ENCODE data around the gene NR3C2. TPM values are rescaled to one million over a fixed set of nuclear protein-coding genes. Genes with fewer than 3 reads are reported as not detected.

NR3C2 gene
- polyA plus RNA-seq, 1 experiment = 0.14 TPM

DNA sequence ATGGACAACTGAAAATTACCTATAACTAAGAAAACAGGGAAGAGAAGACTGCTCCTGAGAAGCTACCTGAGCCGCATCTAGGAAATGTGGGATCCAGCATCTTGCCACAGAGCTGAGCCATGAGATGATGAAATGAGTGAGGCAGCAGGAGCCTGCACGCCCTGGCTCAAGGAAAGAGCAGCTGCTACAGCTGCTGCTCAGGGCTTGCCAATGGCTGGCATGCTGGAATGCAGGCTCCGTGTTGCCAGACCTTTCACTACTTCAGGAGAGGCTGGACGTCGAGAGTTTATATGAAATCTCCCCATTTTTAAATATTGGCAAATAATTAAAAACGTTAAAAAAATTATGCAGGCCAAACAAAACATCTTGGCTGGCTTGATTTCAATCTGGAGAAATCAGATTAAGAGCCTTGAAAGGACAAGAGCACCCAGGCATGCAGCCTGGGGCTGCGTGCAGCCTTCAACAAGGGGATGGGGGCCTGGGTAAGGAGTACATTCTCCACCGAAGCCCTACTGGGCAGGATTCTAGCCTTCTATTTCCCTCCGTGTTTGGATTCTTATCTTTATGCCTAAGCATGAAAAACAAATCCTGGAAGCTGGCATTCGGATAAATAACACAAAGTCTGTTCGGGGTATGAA is 227.6 kb downstream of the NR3C2 start:
- no peak for DNase-seq (ENCODE audit: low read depth, low spot score)
- CTCF ChIA-PET = interaction anchor here (1.0 kb wide), 1 partner anchor 289 kb away, joined by 4 read pairs; no protein-coding TSS in a partner anchor
- no peaks in the 10 kb centered on the region for H3K9me3 ChIP-seq (ENCODE audit: control insufficient read depth, insufficient read depth, low read length)
- POLR2A ChIA-PET = no interaction called here
- H3K27ac ChIP-seq (ENCODE audit: low read depth, low read length) = no peak overlapping the region
- no peaks in the 10 kb centered on the region for H3K27me3 ChIP-seq (ENCODE audit: control insufficient read depth, insufficient read depth, low read length)
- H3K4me3 ChIP-seq (ENCODE audit: low read depth, low read length) = no peak overlapping the region
- TF ChIP-seq CTCF (IDR thresholded peaks at IDR 0.05; ENCODE audit: low read depth, low read length) = no peak

GRCh38 chr4:148211533-148211932 is 230.7 kb downstream of the NR3C2 start:
- CTCF ChIA-PET = no interaction called here
- H3K27ac ChIP-seq (ENCODE audit: low read depth, low read length) = no peak overlapping the region
- DNase-seq (ENCODE audit: low read depth, low spot score) = no peak
- H3K4me3 ChIP-seq (ENCODE audit: low read depth, low read length) = no peak overlapping the region
- no peak for TF ChIP-seq CTCF (IDR thresholded peaks at IDR 0.05; ENCODE audit: low read depth, low read length)
- H3K27me3 ChIP-seq (ENCODE audit: control insufficient read depth, insufficient read depth, low read length) = no peaks in the 10 kb centered on the region
- no peaks in the 10 kb centered on the region for H3K9me3 ChIP-seq (ENCODE audit: control insufficient read depth, insufficient read depth, low read length)
- POLR2A ChIA-PET = no interaction called here

GRCh38 chr4:148210661-148211060 is 231.6 kb downstream of the NR3C2 start:
- TF ChIP-seq CTCF (IDR thresholded peaks at IDR 0.05; ENCODE audit: low read depth, low read length) = no peak
- Histone ChIP-seq H3K4me3 (ENCODE audit: low read depth, low read length) (no peak overlapping the region), H3K9me3 (ENCODE audit: control insufficient read depth, insufficient read depth, low read length) (no peaks in the 10 kb centered on the region), H3K27me3 (ENCODE audit: control insufficient read depth, insufficient read depth, low read length) (no peaks in the 10 kb centered on the region), H3K27ac (ENCODE audit: low read depth, low read length) (no peak overlapping the region)
- ChIA-PET CTCF (no interaction called here), POLR2A (no interaction called here)
- no peak for DNase-seq (ENCODE audit: low read depth, low spot score)

DNA sequence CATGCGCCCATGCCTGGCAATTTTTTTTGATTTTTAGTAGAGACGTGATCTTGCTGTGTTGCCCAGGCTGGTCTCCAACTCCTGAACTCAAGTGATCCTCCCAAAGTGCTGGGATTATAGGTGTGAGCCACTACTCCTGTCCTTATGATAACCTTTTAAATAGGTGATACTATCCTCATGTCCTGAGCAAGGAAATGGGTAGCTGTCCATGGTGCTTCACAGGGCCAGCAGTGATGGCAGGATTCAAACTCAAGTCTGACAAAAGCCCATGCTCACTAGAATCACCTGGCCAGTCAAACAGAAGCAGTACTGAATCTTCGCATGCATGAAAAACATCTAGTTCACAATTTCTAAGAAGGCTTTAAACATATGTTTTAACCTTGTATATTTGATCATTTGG is 235.1 kb downstream of the NR3C2 start:
- CTCF ChIA-PET = interaction anchor here (0.7 kb wide), 1 partner anchor 15 kb away, joined by 3 read pairs; no protein-coding TSS in a partner anchor
- Histone ChIP-seq H3K27ac (ENCODE audit: low read depth, low read length) (no peak overlapping the region), H3K9me3 (ENCODE audit: control insufficient read depth, insufficient read depth, low read length) (no peaks in the 10 kb centered on the region), H3K27me3 (ENCODE audit: control insufficient read depth, insufficient read depth, low read length) (no peaks in the 10 kb centered on the region), H3K4me3 (ENCODE audit: low read depth, low read length) (no peak overlapping the region)
- POLR2A ChIA-PET = no interaction called here
- no peak for TF ChIP-seq CTCF (IDR thresholded peaks at IDR 0.05; ENCODE audit: low read depth, low read length)
- no peak for DNase-seq (ENCODE audit: low read depth, low spot score)

DNA sequence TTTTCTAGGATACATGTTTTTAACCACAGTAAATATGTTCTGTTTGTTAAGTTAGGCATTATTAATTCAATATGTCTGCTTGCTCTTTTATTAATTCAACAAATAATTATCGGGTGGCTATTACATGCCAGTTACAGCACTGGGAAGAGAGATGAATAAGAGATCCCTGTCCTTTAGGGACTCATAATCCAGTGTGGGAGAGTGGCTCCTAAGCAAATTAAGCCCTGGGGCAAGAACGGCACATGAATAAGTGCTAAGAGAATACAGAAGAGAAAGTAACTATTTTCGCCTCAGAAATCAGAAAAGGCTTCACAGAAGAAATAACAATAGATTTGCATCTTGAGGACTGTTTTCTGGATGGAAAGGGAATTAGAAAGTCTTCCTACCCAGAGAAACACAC is 236.7 kb downstream of the NR3C2 start:
- Histone ChIP-seq H3K9me3 (ENCODE audit: control insufficient read depth, insufficient read depth, low read length) (no peaks in the 10 kb centered on the region), H3K27ac (ENCODE audit: low read depth, low read length) (no peak overlapping the region), H3K27me3 (ENCODE audit: control insufficient read depth, insufficient read depth, low read length) (no peaks in the 10 kb centered on the region), H3K4me3 (ENCODE audit: low read depth, low read length) (no peak overlapping the region)
- no peak for TF ChIP-seq CTCF (IDR thresholded peaks at IDR 0.05; ENCODE audit: low read depth, low read length)
- ChIA-PET POLR2A (no interaction called here), CTCF (no interaction called here)
- no peak for DNase-seq (ENCODE audit: low read depth, low spot score)

Data from AG04450 (cell line).